Smooth muscle cell (in vitro differentiated cells): ENCODE data around the gene CNTLN. TPM values are rescaled to one million over a fixed set of nuclear protein-coding genes. Genes with fewer than 3 reads are reported as not detected.

Experiments used
- DNase-seq: peaks from one replicate; lab custom pipeline; 2025; ENCODE audit not compliant: unreplicated experiment; lab: John Stamatoyannopoulos, UW
- H2AFZ ChIP-seq: fragments of 200-600 bp; sonication (generic); 2 replicates; pipeline ENCODE4 v1.6.0; 2016; ENCODE audit warnings: antibody characterized with exemption, low read depth, mild to moderate bottlenecking
- H3F3A ChIP-seq: fragments of 200-600 bp; sonication (generic); 2 replicates; pipeline ENCODE4 v1.6.0; 2017; ENCODE audit warnings: antibody characterized with exemption, low read depth
- H3K27ac ChIP-seq: fragments of 200-600 bp; sonication (generic); 2 replicates; pipeline ENCODE4 v1.5.1; 2016; ENCODE audit warnings: low read depth, mild to moderate bottlenecking
- H3K27me3 ChIP-seq: fragments of 200-600 bp; sonication (generic); 2 replicates; pipeline ENCODE4 v1.6.1; 2016; ENCODE audit warnings: low read depth, mild to moderate bottlenecking
- H3K36me3 ChIP-seq: fragments of 200-600 bp; sonication (generic); 2 replicates; pipeline ENCODE4 v1.5.1; 2016; ENCODE audit warnings: low read depth
- H3K4me1 ChIP-seq: fragments of 200-600 bp; sonication (generic); 2 replicates; pipeline ENCODE4 v1.5.1; 2016; ENCODE audit warnings: low read depth
- H3K4me2 ChIP-seq: fragments of 200-600 bp; sonication (generic); 2 replicates; pipeline ENCODE4 v1.6.0; 2016; ENCODE audit warnings: mild to moderate bottlenecking
- H3K4me3 ChIP-seq: fragments of 200-600 bp; sonication (generic); 2 replicates; pipeline ENCODE4 v1.5.1; 2016; ENCODE audit warnings: mild to moderate bottlenecking
- H3K79me2 ChIP-seq: fragments of 200-600 bp; sonication (generic); 2 replicates; pipeline ENCODE4 v1.6.0; 2016; ENCODE audit warnings: low read depth, mild to moderate bottlenecking
- H3K9ac ChIP-seq: fragments of 200-600 bp; sonication (generic); 2 replicates; pipeline ENCODE4 v1.6.0; 2016; ENCODE audit warnings: low read depth
- H3K9me3 ChIP-seq: fragments of 200-600 bp; sonication (generic); replicated peaks from 2 replicates; pipeline ENCODE4 v1.5.1; 2016; ENCODE audit warnings: low read depth
- H4K20me1 ChIP-seq: fragments of 200-600 bp; sonication (generic); 2 replicates; pipeline ENCODE4 v1.6.0; 2016; ENCODE audit warnings: low read depth
- WGBS: methylation state at CpG from one replicate; pipeline ENCODE4 v1.1.7; 2016; ENCODE audit warnings: low lambda C conversion rate; 5-methylcytosine and 5-hydroxymethylcytosine counted together
- polyA plus RNA-seq: library from polyadenylated mRNA; unstranded; fragments of >200 nt; fragmentation: Nextera tagmentation; extraction: Ambion mirVana; gene quantifications from 2 replicates; pipeline ENCODE4 v1.2.1, GENCODE V29; 2016
- total RNA-seq: library from RNA; depleted of rRNA; stranded (reverse); fragments of >200 nt; gene quantifications from 2 replicates; pipeline ENCODE4 v1.2.3, GENCODE V29; 2014
- TF ChIP-seq, protein P1 (sequence below): fragments of 200-600 bp; sonication (generic); IDR thresholded peaks from 2 replicates; pipeline ENCODE4 v1.5.1; 2017; ENCODE audit warnings: borderline replicate concordance, mild to moderate bottlenecking, antibody characterized with exemption; ENCODE audit not compliant: insufficient read depth, poor library complexity, severe bottlenecking

Gene CNTLN
- total and polyA plus RNA-seq, 2 experiments from 2014 or later: 5.7 to 9.0 TPM

- Histone ChIP-seq H3K27me3 (no peaks in the 10 kb centered on the region), H3K4me3 (no peak overlapping the region), H3K79me2 (no peaks in the 10 kb centered on the region), H4K20me1 (no peaks in the 10 kb centered on the region), H3K9ac (no peak overlapping the region), H3K4me2 (no peak overlapping the region), H3F3A (no peaks in the 10 kb centered on the region), H3K36me3 (no peaks in the 10 kb centered on the region), H3K27ac (no peak overlapping the region), H3K9me3 (no peaks in the 10 kb centered on the region), H3K4me1 (no peaks in the 10 kb centered on the region), H2AFZ (peak overlapping the region; percentile 17)
- TF ChIP-seq, protein P1, sequence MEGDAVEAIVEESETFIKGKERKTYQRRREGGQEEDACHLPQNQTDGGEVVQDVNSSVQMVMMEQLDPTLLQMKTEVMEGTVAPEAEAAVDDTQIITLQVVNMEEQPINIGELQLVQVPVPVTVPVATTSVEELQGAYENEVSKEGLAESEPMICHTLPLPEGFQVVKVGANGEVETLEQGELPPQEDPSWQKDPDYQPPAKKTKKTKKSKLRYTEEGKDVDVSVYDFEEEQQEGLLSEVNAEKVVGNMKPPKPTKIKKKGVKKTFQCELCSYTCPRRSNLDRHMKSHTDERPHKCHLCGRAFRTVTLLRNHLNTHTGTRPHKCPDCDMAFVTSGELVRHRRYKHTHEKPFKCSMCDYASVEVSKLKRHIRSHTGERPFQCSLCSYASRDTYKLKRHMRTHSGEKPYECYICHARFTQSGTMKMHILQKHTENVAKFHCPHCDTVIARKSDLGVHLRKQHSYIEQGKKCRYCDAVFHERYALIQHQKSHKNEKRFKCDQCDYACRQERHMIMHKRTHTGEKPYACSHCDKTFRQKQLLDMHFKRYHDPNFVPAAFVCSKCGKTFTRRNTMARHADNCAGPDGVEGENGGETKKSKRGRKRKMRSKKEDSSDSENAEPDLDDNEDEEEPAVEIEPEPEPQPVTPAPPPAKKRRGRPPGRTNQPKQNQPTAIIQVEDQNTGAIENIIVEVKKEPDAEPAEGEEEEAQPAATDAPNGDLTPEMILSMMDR: peak; percentile 66
- DNase-seq: no peak
- WGBS: 43% methylated on average over 4 of the region's 4 CpGs
These were observed 18.4 kb upstream of the CNTLN start for GRCh38 chr9:17116400-17116837.

DNA sequence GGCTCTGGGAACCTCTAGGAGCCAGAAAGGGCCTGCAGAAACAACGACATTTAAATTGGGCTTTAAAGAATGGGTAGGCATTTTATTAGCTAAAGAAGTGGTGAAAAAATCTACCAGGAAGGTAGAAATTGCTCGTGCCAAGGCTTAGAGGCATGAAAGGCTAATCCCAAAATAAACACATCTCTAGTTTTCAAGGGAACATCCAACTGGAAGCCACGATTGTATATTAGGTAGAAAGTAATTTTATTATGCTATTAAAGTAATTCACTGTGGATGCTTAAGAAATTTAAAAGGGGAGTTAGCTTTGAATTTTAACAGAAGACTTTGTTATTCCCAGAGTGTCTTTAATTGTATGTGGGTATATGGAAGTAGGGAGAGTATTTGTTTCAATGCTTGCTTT lies 17.5 kb upstream of the CNTLN start:
- TF ChIP-seq, protein P1: no peak
- 29% methylated on average over 3 of the region's 3 CpGs for WGBS
- no peaks in the 10 kb centered on the region for H3K36me3 ChIP-seq
- H3K27me3 ChIP-seq: no peaks in the 10 kb centered on the region
- no peaks in the 10 kb centered on the region for H3F3A ChIP-seq
- H3K27ac ChIP-seq: no peak overlapping the region
- no peaks in the 10 kb centered on the region for H3K9me3 ChIP-seq
- H2AFZ ChIP-seq: peak overlapping the region; percentile 17
- no peak overlapping the region for H3K9ac ChIP-seq
- DNase-seq: no peak
- H3K79me2 ChIP-seq: no peaks in the 10 kb centered on the region
- no peaks in the 10 kb centered on the region for H3K4me1 ChIP-seq
- no peak overlapping the region for H3K4me2 ChIP-seq
- H4K20me1 ChIP-seq: no peaks in the 10 kb centered on the region
- H3K4me3 ChIP-seq: no peak overlapping the region

- DNase-seq: no peak
- H3K4me1 ChIP-seq: no peaks in the 10 kb centered on the region
- no peak overlapping the region for H3K4me3 ChIP-seq
- no peaks in the 10 kb centered on the region for H4K20me1 ChIP-seq
- no peak overlapping the region for H3K27ac ChIP-seq
- no peaks in the 10 kb centered on the region for H3K27me3 ChIP-seq
- H3K9ac ChIP-seq: no peak overlapping the region
- 85% methylated on average over 1 of the region's 1 CpG for WGBS
- no peaks in the 10 kb centered on the region for H3F3A ChIP-seq
- H3K9me3 ChIP-seq: no peaks in the 10 kb centered on the region
- no peaks in the 10 kb centered on the region for H3K36me3 ChIP-seq
- TF ChIP-seq, protein P1: no peak
- H3K79me2 ChIP-seq: no peaks in the 10 kb centered on the region
- H2AFZ ChIP-seq: no peak overlapping the region
- no peak overlapping the region for H3K4me2 ChIP-seq
These were observed 14.6 kb upstream of the CNTLN start for GRCh38 chr9:17120203-17120602.

GRCh38 chr9:17121264-17121663 lies 13.6 kb upstream of the CNTLN start:
- H3K27me3 ChIP-seq: no peaks in the 10 kb centered on the region
- DNase-seq: no peak
- no peak overlapping the region for H3K4me2 ChIP-seq
- 77% methylated on average over 2 of the region's 2 CpGs for WGBS
- H3K4me1 ChIP-seq: no peaks in the 10 kb centered on the region
- TF ChIP-seq, protein P1: no peak
- no peaks in the 10 kb centered on the region for H3K79me2 ChIP-seq
- no peaks in the 10 kb centered on the region for H3K36me3 ChIP-seq
- no peaks in the 10 kb centered on the region for H3F3A ChIP-seq
- no peaks in the 10 kb centered on the region for H4K20me1 ChIP-seq
- H3K9me3 ChIP-seq: no peaks in the 10 kb centered on the region
- no peak overlapping the region for H3K9ac ChIP-seq
- H2AFZ ChIP-seq: no peak overlapping the region
- H3K4me3 ChIP-seq: no peak overlapping the region
- no peak overlapping the region for H3K27ac ChIP-seq
